Activated CD4-positive, alpha-beta T cell treated with anti-CD3 and anti-CD28 coated beads for 48 hours (primary cell): ENCODE data around the gene PTCD2.
A peak's percentile ranks its signal among the peaks of the same experiment; 100 is the strongest.
"Not testable (repeated sequence)": the region's sequence is repeated elsewhere in the genome, so short reads cannot be mapped to it uniquely, and the experiment has no call there.

Experiments used
- DNase-seq: peaks from one replicate; pipeline ENCODE4 v3.0.0-alpha.2; 2020

PTCD2 gene

DNA sequence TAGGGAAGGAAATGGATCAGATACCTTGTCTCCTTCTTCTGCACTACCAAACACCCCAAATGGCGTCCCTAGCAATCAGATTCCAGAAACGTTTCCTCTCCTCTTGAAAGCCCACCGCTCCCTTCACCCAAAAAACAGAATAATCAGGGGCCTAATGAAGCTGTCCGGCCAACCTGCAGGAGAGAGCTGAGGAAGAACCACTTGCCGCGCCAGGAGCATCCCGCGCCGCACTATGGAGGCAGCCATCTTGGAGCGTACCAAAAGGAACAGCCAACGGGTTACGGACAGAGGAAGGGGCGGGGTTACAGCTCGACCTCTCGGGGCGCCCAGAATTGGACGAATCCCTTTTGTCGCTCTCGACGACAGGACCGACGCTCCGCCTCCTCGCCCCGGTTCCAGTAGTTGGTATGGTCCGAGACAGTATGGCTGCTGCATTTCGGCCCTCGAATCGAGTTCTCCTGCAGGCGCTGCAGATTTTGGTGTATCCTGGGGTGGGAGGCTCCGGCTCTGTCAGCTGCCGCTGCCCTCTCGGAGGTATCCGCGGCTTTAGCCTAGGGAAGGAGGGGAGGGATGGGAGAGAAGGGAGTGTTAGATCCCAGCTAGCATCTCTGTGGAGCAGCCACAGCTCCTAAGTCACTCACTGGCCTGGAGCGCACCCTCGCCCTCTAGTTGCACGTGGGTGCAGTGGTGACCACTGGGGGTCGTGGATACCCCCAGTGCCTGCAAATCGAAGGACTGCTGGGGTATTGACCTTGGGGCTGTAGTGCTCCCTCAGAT lies at the start of gene PTCD2, which contains the start of gene MRPS27:
Gene PTCD2, plus strand, starts transcription at position 398 of the 777 bp plus-strand sequence. Its CDS starts 10 bp downstream, at position 408.
Gene MRPS27, minus strand, starts transcription at position 265 of the 777 bp plus-strand sequence. Its CDS starts 19 bp downstream, at position 246.
- DNase-seq: peak; percentile 96

DNA sequence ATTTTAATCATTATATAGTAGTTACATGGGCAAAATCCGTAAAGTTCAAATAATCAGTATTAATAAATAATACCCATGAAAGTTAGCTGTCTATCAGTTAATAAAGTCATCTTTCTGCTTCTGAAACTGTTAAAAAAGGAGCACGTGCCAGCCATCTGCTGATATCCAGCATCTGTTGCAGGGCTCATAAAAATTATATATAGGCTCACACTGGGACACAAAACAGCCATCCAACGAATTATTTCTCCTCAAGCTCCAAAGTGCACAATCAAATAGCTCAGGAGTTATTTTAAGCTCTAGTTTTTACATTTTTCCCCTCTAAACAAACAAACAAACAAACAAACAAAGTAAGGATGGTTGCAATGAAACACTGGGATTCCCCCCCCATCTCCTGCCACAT lies 48.5 kb upstream of the PTCD2 start:
- DNase-seq: no peak

- DNase-seq: no peak
Measured at GRCh38 chr5:72272398-72272797, 47.8 kb upstream of the PTCD2 start.

DNA sequence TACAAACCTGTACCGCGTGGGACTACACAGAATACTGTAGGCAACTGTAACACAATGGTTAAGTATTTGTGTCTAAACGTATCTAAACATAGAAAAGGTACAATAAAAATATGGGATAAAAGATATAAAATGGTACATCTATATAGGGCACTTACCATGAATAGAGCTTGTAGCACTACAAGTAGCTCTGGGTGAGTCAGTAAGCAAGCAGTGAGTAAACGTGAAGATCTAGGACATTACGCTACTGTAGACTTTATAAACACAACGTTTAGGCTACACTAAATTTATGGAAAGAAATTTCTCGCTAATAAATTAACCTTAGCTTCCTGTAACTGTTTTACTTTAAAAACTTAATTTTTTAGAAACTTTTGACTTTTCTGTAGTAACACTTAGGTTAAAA lies 46.6 kb upstream of the PTCD2 start:
- no peak for DNase-seq

DNA sequence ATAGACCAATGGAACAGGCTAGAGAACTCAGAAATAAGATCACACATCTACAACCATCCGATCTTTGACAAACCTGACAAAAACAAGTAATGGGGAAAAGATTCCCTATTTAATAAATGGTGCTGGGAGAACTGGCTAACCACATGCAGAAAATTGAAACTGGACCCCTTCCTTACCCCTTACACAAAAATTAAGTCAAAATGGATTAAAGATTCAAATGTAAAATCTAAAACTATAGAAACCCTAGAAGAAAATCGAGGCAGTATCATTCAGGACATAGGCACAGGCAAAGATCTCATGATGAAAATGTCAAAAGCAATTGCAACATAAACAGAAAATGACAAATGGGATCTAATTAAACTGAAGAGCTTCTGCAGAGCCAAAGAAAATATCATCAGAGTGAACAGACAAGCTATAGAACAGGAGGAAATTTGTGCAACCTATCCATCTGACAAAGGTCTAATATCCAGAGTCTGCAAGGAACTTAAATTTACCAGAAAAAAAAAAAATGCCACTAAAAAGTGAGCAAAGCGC lies 43.9 kb upstream of the PTCD2 start:
- DNase-seq: no peak

- DNase-seq: no peak
Measured at GRCh38 chr5:72280581-72281069, 39.5 kb upstream of the PTCD2 start.

- no peak for DNase-seq
Measured at GRCh38 chr5:72281430-72281763, 38.8 kb upstream of the PTCD2 start.

DNA sequence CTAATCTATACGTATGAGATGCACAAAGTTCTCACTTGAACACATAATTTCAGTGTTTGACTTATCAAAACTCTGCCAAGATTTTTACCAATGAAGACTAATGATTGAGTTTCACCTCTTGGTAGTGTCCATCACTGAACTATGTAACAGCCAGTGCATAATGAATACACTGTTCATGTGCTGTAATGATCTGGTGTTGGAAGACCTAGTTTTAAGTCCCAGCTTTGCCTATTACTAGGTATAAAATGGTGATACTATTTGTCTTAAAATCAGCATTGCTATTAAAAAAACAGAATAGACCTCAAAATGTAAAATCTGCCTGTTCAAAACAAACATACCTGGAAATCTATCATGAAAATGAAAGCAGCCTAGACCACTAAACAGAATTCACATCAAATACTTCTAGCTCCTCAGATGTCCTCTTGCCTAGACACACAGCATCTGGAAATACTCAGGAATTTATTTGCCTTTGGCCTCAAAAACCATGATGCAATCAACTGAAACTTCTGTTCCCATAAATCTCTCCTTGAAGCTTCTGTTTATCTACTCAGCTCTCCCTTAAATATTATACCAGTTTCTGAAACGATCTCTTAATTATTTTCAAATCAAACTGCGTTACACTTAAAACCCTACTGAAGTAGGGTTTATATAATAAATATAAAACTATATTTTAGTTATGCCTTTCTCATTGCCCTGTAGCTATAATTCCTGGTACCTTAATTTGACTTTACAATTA lies 38.2 kb upstream of the PTCD2 start:
- no peak for DNase-seq

- DNase-seq: no peak
Measured at GRCh38 chr5:72282878-72283277, 37.3 kb upstream of the PTCD2 start.

DNA sequence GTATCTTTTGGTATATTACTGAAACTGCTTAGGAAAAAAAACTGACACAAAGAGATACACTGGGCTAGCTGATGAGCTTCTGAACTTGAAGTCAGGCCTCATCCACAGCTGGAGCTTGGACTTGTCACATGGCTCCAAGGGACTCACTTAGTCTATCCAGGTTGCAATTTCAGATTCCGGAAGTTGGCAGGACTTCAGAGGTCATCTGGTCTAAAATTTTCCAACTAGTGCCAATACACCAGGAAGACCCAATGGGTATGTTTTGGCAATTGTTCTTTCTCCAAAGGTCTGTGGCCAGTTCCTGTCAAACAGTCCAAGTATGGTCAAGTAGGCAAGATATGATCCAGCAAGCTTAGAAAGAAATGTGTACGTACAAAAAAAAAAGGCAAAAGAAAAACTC lies 36.8 kb upstream of the PTCD2 start:
- DNase-seq: no peak

GRCh38 chr5:72284559-72285423 lies 35.4 kb upstream of the PTCD2 start:
- no peak for DNase-seq

- no peak for DNase-seq
Measured at GRCh38 chr5:72285424-72285821, 34.8 kb upstream of the PTCD2 start.

GRCh38 chr5:72286798-72287197 lies 33.4 kb upstream of the PTCD2 start:
- no peak for DNase-seq

- DNase-seq: no peak
Measured at GRCh38 chr5:72288924-72289323, 31.2 kb upstream of the PTCD2 start.

DNA sequence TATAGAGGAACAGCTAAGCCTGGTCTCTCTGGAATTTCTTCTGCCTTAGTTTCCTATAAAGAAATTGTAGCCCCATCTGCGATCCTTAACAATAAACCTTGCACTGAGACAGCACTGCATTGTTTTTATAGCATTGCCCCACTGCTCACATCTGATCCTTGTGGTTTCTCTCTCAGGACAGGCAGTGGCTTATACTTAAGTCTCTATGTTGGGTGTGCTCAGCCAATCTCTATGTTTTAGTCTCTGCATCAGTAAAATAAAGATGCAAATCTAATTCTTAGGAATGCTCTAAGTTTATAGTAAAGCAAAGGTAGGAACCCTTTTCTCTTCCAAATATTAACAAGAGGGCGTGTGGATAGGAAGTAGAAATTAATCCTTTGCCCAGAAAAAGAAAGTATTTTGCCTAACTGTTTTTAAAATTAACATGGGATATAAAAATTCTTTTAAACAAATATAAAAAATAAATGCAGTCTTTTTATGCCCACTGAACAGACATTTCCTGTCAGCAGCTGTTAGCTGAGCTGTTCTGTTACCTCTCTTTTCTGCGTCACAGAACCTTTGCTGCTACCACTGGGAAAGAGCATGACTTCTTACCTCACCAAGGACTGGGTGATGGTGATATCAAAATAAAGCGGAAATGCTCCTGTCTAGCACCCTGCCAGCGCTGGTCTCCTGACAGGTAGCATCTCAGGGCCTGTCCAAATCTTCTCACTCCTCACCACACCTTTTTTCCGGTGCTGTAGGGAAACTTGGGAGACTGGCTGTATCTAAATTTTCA lies 29.6 kb upstream of the PTCD2 start:
- DNase-seq: no peak

DNA sequence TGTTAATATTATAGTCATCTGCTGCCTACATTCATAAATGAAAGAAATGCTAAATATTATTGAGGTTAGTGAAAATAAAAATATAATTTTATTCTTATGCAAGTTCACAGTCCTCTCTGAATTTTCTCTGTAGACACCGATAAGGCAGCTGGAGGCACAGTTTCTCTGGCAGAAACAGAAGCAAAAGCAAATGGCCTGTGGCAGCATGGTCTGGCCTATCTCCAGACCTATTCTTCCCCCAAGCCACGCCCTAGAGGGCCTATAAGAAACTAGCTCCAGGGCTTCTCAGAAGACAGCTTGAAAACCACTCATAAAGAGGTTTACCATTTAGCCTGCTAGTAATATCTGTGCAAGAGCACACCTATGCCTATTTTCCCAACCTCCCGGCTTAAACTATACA lies 28.6 kb upstream of the PTCD2 start:
- no peak for DNase-seq

DNA sequence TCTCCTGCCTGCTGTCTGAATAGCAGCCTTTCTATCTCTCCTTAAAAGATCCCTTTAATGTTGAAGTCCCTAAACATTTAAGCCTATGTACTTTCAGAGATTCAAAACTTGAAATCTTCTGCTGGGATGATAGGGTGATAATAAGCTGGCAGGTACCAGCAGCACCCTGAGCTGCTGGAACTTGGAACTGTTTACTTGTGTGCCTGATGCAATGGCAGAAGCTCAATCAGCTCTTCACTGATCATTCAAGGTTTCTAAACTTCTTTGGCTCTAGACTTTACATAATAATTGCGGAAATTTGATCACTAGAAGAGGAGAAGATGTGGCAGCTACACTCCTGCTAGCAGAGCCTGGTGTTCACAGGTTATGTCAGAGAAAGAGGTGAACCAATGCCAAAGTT lies 27.8 kb upstream of the PTCD2 start:
- DNase-seq: no peak

DNA sequence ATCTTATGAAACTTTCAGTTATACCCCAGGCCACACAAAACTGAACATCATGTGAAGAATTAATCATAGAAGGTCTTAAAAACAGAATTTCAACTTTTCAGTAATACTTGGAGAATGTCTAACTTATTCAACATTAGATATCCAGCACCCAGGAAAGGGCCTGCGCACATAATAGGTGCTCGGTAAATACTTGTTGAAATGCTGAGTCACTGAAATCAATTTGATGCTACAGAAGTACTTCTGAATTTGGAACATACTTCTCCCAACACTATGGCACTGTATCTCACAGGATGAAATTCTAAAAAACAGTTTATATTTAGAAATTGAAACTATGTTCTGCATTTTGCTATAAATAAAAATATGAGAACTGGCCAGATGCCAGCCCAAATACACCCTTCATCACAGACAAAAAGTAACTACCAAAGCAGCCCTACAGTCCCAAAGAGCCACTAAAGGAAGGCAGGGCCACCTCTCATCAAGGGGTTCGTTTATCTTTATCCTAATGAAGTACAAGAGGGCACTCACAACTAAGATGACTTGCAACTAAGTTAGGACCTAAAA lies 26.6 kb upstream of the PTCD2 start:
- no peak for DNase-seq

DNA sequence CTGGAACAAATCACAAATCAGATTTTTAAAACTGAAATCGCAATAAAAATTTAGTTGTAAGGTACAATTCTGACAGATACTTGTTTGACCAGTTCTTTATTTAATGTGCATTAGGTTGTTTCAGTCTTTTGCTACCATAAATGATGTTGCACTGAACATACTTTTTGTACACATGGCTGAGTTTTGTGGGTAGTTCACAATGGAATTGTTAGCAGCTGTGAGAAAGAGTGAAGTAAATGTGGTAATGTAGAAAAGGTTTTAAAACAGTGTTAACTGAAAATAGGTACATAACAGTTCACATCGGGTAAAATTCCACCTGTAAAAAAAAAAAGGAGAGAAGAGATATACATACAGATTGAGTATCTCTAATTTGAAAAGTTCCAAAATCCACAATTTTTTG lies 25.7 kb upstream of the PTCD2 start:
- DNase-seq: no peak

- DNase-seq: no peak
Measured at GRCh38 chr5:72295539-72295938, 24.6 kb upstream of the PTCD2 start.

GRCh38 chr5:72296256-72296655 lies 23.9 kb upstream of the PTCD2 start:
- DNase-seq: no peak

- DNase-seq: not testable (repeated sequence)
Measured at GRCh38 chr5:72298136-72298535, 22.0 kb upstream of the PTCD2 start.
